ENCODE results near the gene TCF7L1. TPM values are rescaled to one million over a fixed set of nuclear protein-coding genes. Genes with fewer than 3 reads are reported as not detected.

TCF7L1 gene
- total RNA-seq, 1 donor from 2014 or later, result 6.6 TPM

- Mint-ChIP-seq H3K4me3 (ENCODE audit: unreplicated experiment) (no peak overlapping the region), H3K9me3 (ENCODE audit: unreplicated experiment) (no peaks in the 10 kb centered on the region), H3K27ac (ENCODE audit: unreplicated experiment) (no peak overlapping the region), H3K4me1 (ENCODE audit: low read depth, unreplicated experiment) (peaks cover 2% of the 10 kb centered on the region), H3K27me3 (ENCODE audit: unreplicated experiment) (peaks cover 4% of the 10 kb centered on the region), H3K36me3 (ENCODE audit: unreplicated experiment) (peaks cover 9% of the 10 kb centered on the region)
- DNase-seq, result no peak
- TF ChIP-seq, protein P1, sequence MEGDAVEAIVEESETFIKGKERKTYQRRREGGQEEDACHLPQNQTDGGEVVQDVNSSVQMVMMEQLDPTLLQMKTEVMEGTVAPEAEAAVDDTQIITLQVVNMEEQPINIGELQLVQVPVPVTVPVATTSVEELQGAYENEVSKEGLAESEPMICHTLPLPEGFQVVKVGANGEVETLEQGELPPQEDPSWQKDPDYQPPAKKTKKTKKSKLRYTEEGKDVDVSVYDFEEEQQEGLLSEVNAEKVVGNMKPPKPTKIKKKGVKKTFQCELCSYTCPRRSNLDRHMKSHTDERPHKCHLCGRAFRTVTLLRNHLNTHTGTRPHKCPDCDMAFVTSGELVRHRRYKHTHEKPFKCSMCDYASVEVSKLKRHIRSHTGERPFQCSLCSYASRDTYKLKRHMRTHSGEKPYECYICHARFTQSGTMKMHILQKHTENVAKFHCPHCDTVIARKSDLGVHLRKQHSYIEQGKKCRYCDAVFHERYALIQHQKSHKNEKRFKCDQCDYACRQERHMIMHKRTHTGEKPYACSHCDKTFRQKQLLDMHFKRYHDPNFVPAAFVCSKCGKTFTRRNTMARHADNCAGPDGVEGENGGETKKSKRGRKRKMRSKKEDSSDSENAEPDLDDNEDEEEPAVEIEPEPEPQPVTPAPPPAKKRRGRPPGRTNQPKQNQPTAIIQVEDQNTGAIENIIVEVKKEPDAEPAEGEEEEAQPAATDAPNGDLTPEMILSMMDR (IDR thresholded peaks at IDR 0.05; ENCODE audit: partially characterized antibody, unreplicated experiment), result no peak
Measured at GRCh38 chr2:85347599-85347998, 214.4 kb downstream of the TCF7L1 start.

- TF ChIP-seq, protein P1 (IDR thresholded peaks at IDR 0.05; ENCODE audit: partially characterized antibody, unreplicated experiment), result no peak
- Mint-ChIP-seq H3K27ac (ENCODE audit: unreplicated experiment) (peak overlapping the region; percentile 78), H3K4me3 (ENCODE audit: unreplicated experiment) (peak overlapping the region; percentile 100), H3K27me3 (ENCODE audit: unreplicated experiment) (peaks cover 12% of the 10 kb centered on the region), H3K36me3 (ENCODE audit: unreplicated experiment) (peaks cover 4% of the 10 kb centered on the region), H3K9me3 (ENCODE audit: unreplicated experiment) (peaks cover 11% of the 10 kb centered on the region), H3K4me1 (ENCODE audit: low read depth, unreplicated experiment) (peaks cover 6% of the 10 kb centered on the region)
- DNase-seq, result no peak
Measured at GRCh38 chr2:85353876-85354285, 220.7 kb downstream of the TCF7L1 start.

- Mint-ChIP-seq H3K4me3 (ENCODE audit: unreplicated experiment) (peak within 1 kb of the TSS; percentile 100), H3K9me3 (ENCODE audit: unreplicated experiment) (peaks cover 11% of the 10 kb centered on the region), H3K27me3 (ENCODE audit: unreplicated experiment) (peaks cover 12% of the 10 kb centered on the region), H3K27ac (ENCODE audit: unreplicated experiment) (peak within 1 kb of the TSS; percentile 78), H3K4me1 (ENCODE audit: low read depth, unreplicated experiment) (peaks cover 6% of the 10 kb centered on the region), H3K36me3 (ENCODE audit: unreplicated experiment) (peaks cover 4% of the 10 kb centered on the region)
- peak; percentile 93 for DNase-seq
- TF ChIP-seq, protein P1 (IDR thresholded peaks at IDR 0.05; ENCODE audit: partially characterized antibody, unreplicated experiment), result no peak
Measured at GRCh38 chr2:85354286-85355072, 221.3 kb downstream of the TCF7L1 start, which contains the start of the genes ELMOD3 and RETSAT. ELMOD3 (plus strand) TSS chr2:85354769; CDS start chr2:85357199, 2,430 bp downstream. RETSAT (minus strand) TSS chr2:85354528; CDS start chr2:85354507, 21 bp downstream.

GRCh38 chr2:85355073-85355410 lies 221.8 kb downstream of the TCF7L1 start:
- Mint-ChIP-seq H3K9me3 (ENCODE audit: unreplicated experiment) (peaks cover 11% of the 10 kb centered on the region), H3K36me3 (ENCODE audit: unreplicated experiment) (peaks cover 4% of the 10 kb centered on the region), H3K27me3 (ENCODE audit: unreplicated experiment) (peaks cover 12% of the 10 kb centered on the region), H3K4me1 (ENCODE audit: low read depth, unreplicated experiment) (peaks cover 6% of the 10 kb centered on the region), H3K27ac (ENCODE audit: unreplicated experiment) (peak overlapping the region; percentile 78), H3K4me3 (ENCODE audit: unreplicated experiment) (peak overlapping the region; percentile 100)
- TF ChIP-seq, protein P1 (IDR thresholded peaks at IDR 0.05; ENCODE audit: partially characterized antibody, unreplicated experiment), result no peak
- DNase-seq, result no peak

DNA sequence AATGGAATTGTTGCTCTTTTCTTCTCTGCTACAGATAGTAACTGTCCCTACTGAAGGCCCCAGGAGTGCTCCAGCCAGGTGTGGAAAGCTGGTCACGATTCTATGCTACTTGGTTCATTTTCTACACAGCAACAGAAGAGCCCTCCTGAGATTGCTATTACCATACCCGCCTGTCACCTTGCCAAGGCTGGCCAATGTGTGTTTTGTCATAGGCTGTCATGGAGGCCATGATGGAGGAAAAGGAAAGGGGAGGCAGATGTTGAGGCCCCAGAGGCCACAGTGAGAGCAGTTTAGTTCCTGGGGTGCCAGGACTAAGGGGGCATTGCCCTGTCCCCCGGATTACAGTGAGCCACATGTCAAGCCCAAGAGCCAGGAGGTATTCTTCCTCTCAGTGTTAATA lies 222.3 kb downstream of the TCF7L1 start:
- no peak overlapping the region for H3K27ac Mint-ChIP-seq (ENCODE audit: unreplicated experiment)

More for the DNA sequence above, 222.3 kb downstream of the TCF7L1 start:
- H3K27me3 Mint-ChIP-seq (ENCODE audit: unreplicated experiment), result peaks cover 12% of the 10 kb centered on the region
- TF ChIP-seq, protein P1 (IDR thresholded peaks at IDR 0.05; ENCODE audit: partially characterized antibody, unreplicated experiment), result no peak
- peaks cover 11% of the 10 kb centered on the region for H3K9me3 Mint-ChIP-seq (ENCODE audit: unreplicated experiment)
- no peak for DNase-seq
- peak overlapping the region; percentile 100 for H3K4me3 Mint-ChIP-seq (ENCODE audit: unreplicated experiment)
- peaks cover 4% of the 10 kb centered on the region for H3K4me1 Mint-ChIP-seq (ENCODE audit: low read depth, unreplicated experiment)
- H3K36me3 Mint-ChIP-seq (ENCODE audit: unreplicated experiment), result peaks cover 4% of the 10 kb centered on the region

Data from glutamatergic neuron (in vitro differentiated cells).